Suprapubic skin (tissue), 4 donors: ENCODE data around the gene RBMY1J. TPM values are rescaled to one million over a fixed set of nuclear protein-coding genes. Genes with fewer than 3 reads are reported as not detected.
"Not testable (repeated sequence)": the region's sequence is repeated elsewhere in the genome, so short reads cannot be mapped to it uniquely, and the experiment has no call there.

Experiments used
- DNase-seq, 2 donors: peaks; one replicate each; pipeline ENCODE4 v3.0.0-alpha.2; 2019; ENCODE audit warnings: low spot score in 2 of 2
- H3K27ac ChIP-seq: fragments of 200-600 bp; sonication (generic); one replicate; pipeline ENCODE4 v1.5.1; 2019
- H3K27me3 ChIP-seq: fragments of 200-600 bp; sonication (generic); one replicate; pipeline ENCODE4 v1.5.1; 2019
- H3K36me3 ChIP-seq: fragments of 200-600 bp; sonication (generic); one replicate; pipeline ENCODE4 v1.5.1; 2019
- H3K4me1 ChIP-seq: fragments of 200-600 bp; sonication (generic); one replicate; pipeline ENCODE4 v1.5.1; 2019
- H3K4me3 ChIP-seq: fragments of 200-600 bp; sonication (generic); one replicate; pipeline ENCODE4 v1.5.1; 2019; ENCODE audit warnings: mild to moderate bottlenecking
- H3K9me3 ChIP-seq: fragments of 200-600 bp; sonication (generic); one replicate; pipeline ENCODE4 v1.5.1; 2019
- EP300 ChIP-seq: sonication (generic); formaldehyde crosslinking; IDR thresholded peaks from one replicate; pipeline ENCODE4 v1.6.1; 2017; ENCODE audit warnings: antibody characterized with exemption
- POLR2A ChIP-seq, 2 donors: fragments of 450-650 bp; IDR thresholded peaks; one replicate each; pipeline ENCODE4 v1.6.1; 2017; ENCODE audit warnings: antibody characterized with exemption in 2 of 2, mild to moderate bottlenecking in 2 of 2, moderate library complexity in 2 of 2
- POLR2AphosphoS5 ChIP-seq, 3 donors: sonication (generic); formaldehyde crosslinking; IDR thresholded peaks; one replicate each; pipeline ENCODE4 v1.6.1; 2017; ENCODE audit warnings: antibody characterized with exemption in 3 of 3
- WGBS: methylation state at CpG from one replicate; pipeline ENCODE4 v1.1.5; 2018; 5-methylcytosine and 5-hydroxymethylcytosine counted together
- total RNA-seq, 4 donors: library from RNA; depleted of rRNA; stranded (reverse); fragments of >200 nt; gene quantifications; one replicate each; pipeline ENCODE4 v1.1.0, GENCODE V29; 2016
- TF ChIP-seq, protein P1 (sequence below), 2 donors: fragments of 200-600 bp in 1 of 2; fragments of 450-650 bp in 1 of 2; sonication (generic) in 1 of 2; IDR thresholded peaks; one replicate each; pipeline ENCODE4 v1.5.1; 2016 to 2019; ENCODE audit warnings: antibody characterized with exemption in 2 of 2, mild to moderate bottlenecking in 1 of 2, moderate library complexity in 1 of 2

The RBMY1J gene
- total RNA-seq: not detected

DNA sequence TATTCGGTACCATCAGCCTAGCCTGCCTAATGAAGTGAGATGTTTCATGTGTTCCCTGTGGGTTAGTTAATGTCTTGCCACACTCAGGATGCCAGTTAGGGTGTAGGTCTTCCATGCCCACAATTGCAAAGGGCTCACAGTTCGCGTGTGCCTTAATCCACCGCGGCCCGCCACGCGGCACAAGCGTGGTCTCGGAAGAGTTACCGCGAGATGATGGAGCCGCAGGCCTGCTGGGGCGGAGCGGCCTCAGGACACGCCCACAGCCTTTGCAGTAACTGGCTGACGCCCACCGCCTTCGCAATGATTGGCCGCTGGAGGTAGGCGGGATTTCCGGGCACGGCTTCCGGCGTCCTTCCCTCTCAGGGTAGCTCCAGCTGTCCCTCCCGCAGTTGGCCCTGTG, at the start of gene RBMY1J:
Gene RBMY1J (plus strand): TSS at position 301 of the 400 bp plus-strand sequence. CDS start 2,038 bp downstream, outside the sequence.
- H3K36me3 ChIP-seq, DNase-seq, H3K27me3 ChIP-seq, H3K9me3 ChIP-seq, H3K27ac ChIP-seq, H3K4me3 ChIP-seq, H3K4me1 ChIP-seq: not testable (repeated sequence)
- no CpG with 5 or more reads among the region's 26 CpGs for WGBS

DNA sequence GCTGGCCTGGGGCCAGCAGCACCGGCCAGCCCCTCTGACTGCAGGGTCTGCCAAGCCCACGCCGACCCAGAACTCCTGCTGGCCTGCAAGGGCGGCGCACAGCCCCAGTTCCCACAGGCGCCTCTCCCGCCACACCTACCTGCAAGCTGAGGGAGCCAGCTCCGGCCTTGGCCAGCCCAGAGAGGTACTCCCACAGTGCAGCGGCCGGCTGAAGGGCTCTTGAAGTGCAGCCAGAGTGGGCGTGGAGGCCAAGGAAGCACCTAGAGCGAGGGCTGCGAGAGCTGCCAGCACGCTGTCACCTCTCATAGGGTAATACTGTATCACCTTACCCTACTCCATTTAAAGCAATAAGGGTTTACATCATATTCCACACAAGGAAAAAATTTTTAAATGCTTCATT, 35.8 kb upstream of the RBMY1J start:
- Histone ChIP-seq H3K4me1 (no peaks in the 10 kb centered on the region), H3K9me3 (no peaks in the 10 kb centered on the region), H3K36me3 (no peaks in the 10 kb centered on the region), H3K27me3 (no peaks in the 10 kb centered on the region), H3K27ac (no peak overlapping the region), H3K4me3 (no peak overlapping the region)
- TF ChIP-seq POLR2AphosphoS5 (IDR thresholded peaks at IDR 0.05) (no peak), EP300 (no peak), POLR2A (IDR thresholded peaks at IDR 0.05) (no peak)
- TF ChIP-seq, protein P1, sequence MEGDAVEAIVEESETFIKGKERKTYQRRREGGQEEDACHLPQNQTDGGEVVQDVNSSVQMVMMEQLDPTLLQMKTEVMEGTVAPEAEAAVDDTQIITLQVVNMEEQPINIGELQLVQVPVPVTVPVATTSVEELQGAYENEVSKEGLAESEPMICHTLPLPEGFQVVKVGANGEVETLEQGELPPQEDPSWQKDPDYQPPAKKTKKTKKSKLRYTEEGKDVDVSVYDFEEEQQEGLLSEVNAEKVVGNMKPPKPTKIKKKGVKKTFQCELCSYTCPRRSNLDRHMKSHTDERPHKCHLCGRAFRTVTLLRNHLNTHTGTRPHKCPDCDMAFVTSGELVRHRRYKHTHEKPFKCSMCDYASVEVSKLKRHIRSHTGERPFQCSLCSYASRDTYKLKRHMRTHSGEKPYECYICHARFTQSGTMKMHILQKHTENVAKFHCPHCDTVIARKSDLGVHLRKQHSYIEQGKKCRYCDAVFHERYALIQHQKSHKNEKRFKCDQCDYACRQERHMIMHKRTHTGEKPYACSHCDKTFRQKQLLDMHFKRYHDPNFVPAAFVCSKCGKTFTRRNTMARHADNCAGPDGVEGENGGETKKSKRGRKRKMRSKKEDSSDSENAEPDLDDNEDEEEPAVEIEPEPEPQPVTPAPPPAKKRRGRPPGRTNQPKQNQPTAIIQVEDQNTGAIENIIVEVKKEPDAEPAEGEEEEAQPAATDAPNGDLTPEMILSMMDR (IDR thresholded peaks at IDR 0.05): no peak
- DNase-seq: no peak
- no CpG with 5 or more reads among the region's 14 CpGs for WGBS

DNA sequence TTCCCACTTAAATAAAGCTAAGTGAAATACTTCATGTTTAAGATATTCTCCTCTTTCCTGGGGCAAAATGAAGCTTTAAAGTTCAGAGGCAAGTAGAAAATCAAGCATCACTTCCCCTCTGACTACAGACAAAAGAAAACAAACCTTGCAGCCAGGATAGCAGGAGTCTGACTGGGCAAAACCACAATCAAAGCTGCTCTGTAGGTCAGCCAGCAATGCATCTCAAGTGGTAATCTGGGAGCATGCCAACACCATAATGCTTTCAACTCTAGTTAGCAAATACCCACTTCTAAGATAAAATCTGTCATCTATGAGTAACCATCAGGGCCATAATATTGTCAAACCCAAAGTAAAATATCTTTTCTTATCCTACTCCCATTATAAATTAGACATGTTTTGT, 32.6 kb upstream of the RBMY1J start:
- TF ChIP-seq POLR2A (IDR thresholded peaks at IDR 0.05) (no peak), EP300 (no peak)
- TF ChIP-seq, protein P1 (IDR thresholded peaks at IDR 0.05): no peak
- Histone ChIP-seq H3K9me3 (no peaks in the 10 kb centered on the region), H3K36me3 (no peaks in the 10 kb centered on the region), H3K27me3 (no peaks in the 10 kb centered on the region), H3K4me3 (no peak overlapping the region), H3K4me1 (no peaks in the 10 kb centered on the region), H3K27ac (no peak overlapping the region)
- DNase-seq: no peak

DNA sequence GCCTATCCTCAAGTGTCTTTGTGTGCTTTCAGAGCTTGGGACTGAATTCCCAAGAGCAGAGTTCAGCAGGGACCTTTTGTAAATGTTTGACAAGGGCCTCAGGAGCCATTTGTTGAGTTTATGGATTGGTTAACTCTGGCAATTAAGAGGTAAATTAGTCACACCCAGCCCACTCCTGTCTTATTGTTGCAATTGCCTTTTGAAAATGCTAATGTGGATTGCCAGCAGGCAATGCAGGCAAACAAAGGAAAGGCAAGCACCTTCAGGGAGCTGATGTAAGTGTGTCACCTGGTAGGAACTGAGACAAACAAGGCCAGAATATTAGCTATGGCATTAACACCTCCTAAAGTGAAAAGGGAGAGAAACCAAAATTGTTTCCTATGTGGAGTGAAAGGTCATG, 29.7 kb upstream of the RBMY1J start:
- no peak overlapping the region for H3K27ac ChIP-seq
- no peak overlapping the region for H3K4me3 ChIP-seq
- TF ChIP-seq EP300 (no peak), POLR2AphosphoS5 (IDR thresholded peaks at IDR 0.05) (no peak), POLR2A (IDR thresholded peaks at IDR 0.05) (no peak)
- TF ChIP-seq, protein P1 (IDR thresholded peaks at IDR 0.05): no peak
- no peaks in the 10 kb centered on the region for H3K4me1 ChIP-seq
- H3K9me3 ChIP-seq: no peaks in the 10 kb centered on the region
- DNase-seq: no peak
- no peaks in the 10 kb centered on the region for H3K36me3 ChIP-seq
- H3K27me3 ChIP-seq: no peaks in the 10 kb centered on the region

DNA sequence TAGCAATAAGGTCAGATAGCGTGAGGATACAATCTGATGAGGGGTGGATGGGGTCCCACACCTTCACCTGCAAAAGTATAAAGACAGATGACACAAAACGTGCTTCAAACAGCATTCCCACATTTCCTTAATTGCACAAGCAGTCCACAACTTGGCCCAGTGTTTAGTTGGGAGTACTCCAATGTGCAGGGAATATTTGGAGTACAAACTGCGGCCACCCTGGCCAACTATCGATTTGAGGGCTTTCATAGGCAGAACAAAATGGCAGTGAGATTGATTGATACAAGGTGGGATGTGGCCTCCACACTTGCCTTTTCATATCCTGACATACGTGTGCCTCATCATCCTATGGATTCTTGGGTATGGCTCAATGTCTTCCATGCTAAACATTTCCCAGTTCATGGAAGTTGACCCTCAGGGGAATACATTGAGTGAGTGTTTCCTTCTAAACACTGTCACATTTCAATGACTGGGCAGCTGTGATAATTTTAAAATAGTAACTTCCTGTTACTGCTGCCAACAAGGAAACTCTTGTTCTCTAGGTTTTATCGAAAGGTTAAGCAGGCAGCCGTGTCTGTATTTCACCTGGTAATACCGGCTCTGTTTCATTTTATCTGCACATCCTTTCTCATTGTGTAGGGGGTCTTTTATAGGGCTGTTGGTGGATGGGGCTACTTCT, 41.6 kb downstream of the RBMY1J start:
- not testable (repeated sequence) for H3K4me1 ChIP-seq, DNase-seq, H3K36me3 ChIP-seq, H3K4me3 ChIP-seq, H3K27me3 ChIP-seq, H3K27ac ChIP-seq, H3K9me3 ChIP-seq
- no CpG with 5 or more reads among the region's 8 CpGs for WGBS

DNA sequence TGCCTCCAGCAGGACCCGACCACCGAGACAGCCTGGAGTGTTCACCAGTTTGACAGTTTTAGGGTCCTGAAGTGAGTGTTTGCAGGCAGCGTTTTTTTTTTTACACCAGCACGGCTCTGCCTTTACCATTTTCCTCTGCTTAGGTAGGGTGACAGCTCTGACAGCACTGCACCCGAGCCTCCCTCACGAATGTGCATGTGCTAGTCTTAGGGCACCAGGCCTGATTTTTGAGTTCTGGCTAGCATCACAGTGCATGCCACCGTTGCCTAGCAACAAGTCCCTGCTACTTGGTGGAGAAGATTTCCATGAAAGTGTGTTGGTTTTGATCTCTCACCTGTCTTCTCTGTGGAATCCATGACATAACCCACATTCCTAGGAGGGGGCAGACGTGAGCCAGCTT, 52.3 kb downstream of the RBMY1J start:
- H3K36me3 ChIP-seq, H3K4me1 ChIP-seq, H3K27ac ChIP-seq, H3K4me3 ChIP-seq, H3K27me3 ChIP-seq, DNase-seq, H3K9me3 ChIP-seq: not testable (repeated sequence)
- WGBS: no CpG with 5 or more reads among the region's 8 CpGs

DNA sequence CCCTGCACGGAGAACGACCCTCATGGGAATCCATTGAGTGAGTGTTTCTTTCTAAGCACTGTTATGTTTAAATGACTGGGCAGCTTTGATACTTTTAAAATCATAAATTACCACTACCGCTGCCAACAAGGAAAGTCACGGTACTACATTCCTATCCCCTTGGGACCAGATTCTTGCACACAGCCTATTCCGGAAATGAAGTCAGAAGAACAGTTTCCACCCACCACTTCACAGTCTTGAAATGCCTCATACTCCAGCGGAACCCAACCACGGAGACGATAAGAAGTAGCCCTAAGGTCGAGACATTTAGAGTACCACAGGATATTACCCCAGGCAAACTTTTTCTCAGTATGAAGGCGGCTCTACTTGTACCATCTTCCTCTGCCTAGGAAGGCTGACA, 58.8 kb downstream of the RBMY1J start:
- not testable (repeated sequence) for H3K27ac ChIP-seq, DNase-seq, H3K27me3 ChIP-seq, H3K4me1 ChIP-seq, H3K4me3 ChIP-seq, H3K36me3 ChIP-seq, H3K9me3 ChIP-seq
- WGBS: no CpG with 5 or more reads among the region's 10 CpGs

Other genes starting within 250 kb of the RBMY1J start
- not detected for gene RBMY1F, start 220.5 kb upstream of the RBMY1J start, total RNA-seq